Measurements from ENCODE around the gene PDIA5.

PDIA5 gene

DNA sequence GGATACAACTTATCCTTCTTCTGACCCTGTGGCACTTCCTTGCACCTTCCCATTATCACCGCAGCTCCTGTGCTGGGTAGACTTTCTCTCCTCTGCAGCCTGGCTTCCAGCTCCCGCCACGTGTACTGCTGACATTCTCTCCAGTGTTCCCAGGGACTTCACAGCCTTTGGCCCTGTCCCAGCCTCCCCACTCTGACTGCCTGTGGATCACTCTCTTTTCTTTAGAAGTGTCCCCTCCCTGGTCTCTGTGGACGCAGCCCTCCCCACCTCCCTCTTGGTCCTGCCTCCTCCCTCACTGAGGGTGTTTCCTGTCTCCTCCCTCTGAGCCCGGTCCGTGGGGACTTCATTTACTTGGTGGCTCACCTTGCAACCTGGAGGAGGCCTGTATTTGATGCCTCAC lies 17.4 kb downstream of the PDIA5 start:
- Histone ChIP-seq H3K9me3 (ENCODE audit: severe bottlenecking) (no peaks in the 10 kb centered on the region), H3K4me3 (ENCODE audit: low read depth, low read length) (no peak overlapping the region), H3K27me3 (ENCODE audit: insufficient read depth, low read depth, severe bottlenecking) (no peaks in the 10 kb centered on the region), H3K36me3 (peaks cover 11% of the 10 kb centered on the region), H3K27ac (peak overlapping the region; percentile 87)
- TF ChIP-seq, protein P1, sequence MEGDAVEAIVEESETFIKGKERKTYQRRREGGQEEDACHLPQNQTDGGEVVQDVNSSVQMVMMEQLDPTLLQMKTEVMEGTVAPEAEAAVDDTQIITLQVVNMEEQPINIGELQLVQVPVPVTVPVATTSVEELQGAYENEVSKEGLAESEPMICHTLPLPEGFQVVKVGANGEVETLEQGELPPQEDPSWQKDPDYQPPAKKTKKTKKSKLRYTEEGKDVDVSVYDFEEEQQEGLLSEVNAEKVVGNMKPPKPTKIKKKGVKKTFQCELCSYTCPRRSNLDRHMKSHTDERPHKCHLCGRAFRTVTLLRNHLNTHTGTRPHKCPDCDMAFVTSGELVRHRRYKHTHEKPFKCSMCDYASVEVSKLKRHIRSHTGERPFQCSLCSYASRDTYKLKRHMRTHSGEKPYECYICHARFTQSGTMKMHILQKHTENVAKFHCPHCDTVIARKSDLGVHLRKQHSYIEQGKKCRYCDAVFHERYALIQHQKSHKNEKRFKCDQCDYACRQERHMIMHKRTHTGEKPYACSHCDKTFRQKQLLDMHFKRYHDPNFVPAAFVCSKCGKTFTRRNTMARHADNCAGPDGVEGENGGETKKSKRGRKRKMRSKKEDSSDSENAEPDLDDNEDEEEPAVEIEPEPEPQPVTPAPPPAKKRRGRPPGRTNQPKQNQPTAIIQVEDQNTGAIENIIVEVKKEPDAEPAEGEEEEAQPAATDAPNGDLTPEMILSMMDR (IDR thresholded peaks at IDR 0.05; ENCODE audit: low read depth, low read length) = no peak
- no peak for DNase-seq

DNA sequence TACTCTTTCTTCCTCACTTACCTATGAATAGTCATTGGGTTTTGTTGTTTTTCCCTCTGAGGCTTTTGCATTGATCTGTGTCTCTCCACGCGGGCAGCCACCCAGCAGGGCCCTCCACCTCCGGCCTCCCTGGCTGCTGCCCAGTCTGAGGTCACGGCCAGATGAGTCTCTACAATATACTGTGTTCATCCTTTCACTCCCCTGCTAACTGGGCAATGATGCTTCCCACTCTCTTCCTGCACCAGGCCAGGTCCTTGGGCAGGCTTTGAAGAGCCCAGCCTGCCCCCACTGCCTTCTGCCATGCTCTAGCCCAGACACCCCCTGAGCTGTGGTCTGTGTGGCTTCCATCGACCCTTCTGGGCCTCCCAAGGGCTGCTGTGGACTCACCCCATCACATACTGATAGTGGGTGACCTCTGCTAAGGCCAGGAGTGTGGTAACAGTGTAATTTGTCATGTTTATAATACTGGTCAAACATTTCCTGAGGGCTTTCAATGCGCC lies 18.0 kb downstream of the PDIA5 start:
- no peak for DNase-seq
- no peak overlapping the region for H3K4me3 ChIP-seq (ENCODE audit: low read depth, low read length)
- no peaks in the 10 kb centered on the region for H3K9me3 ChIP-seq (ENCODE audit: severe bottlenecking)
- TF ChIP-seq, protein P1 (IDR thresholded peaks at IDR 0.05; ENCODE audit: low read depth, low read length) = no peak
- no peaks in the 10 kb centered on the region for H3K27me3 ChIP-seq (ENCODE audit: insufficient read depth, low read depth, severe bottlenecking)
- peak overlapping the region; percentile 87 for H3K27ac ChIP-seq
- H3K36me3 ChIP-seq = peaks cover 17% of the 10 kb centered on the region

DNA sequence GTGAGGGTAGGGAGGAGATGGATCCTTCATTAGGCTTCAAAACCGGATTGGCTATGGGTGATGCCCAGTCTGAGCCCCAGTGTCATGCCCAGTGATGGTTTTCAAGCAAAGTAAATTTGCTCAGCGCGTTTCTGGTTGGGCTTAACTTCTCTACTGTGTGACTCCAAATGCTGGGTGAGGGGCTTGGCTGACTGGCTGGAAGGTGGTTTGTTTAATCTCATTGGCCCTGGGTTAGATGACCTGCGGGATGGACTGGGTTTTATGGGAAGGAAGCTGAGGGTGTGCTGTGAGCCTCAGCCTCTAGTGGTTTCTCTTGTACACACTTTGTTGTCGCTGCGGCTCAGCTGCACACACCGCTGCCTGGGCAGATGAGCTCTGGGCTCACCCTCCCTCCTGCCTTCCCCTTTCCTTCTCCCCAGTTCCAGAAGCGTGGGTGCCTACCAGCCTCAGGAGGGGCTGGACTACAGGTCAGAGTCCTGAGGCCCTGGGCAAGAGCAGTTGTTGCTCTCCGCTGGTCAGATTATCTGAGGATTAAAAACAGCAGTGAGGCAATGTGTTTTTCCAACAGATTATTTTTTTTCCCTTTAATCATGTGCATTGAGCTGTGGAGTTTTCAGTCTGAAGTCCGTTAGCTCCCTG lies 18.6 kb downstream of the PDIA5 start:
- H3K4me3 ChIP-seq (ENCODE audit: low read depth, low read length) = peak overlapping the region; percentile 11
- DNase-seq = peak; percentile 86
- H3K36me3 ChIP-seq = peaks cover 20% of the 10 kb centered on the region
- no peaks in the 10 kb centered on the region for H3K9me3 ChIP-seq (ENCODE audit: severe bottlenecking)
- no peaks in the 10 kb centered on the region for H3K27me3 ChIP-seq (ENCODE audit: insufficient read depth, low read depth, severe bottlenecking)
- H3K27ac ChIP-seq = peak overlapping the region; percentile 87
- TF ChIP-seq, protein P1 (IDR thresholded peaks at IDR 0.05; ENCODE audit: low read depth, low read length) = 0 out of 2 replicates have a peak, but pooled peaks have one; percentile 4

DNA sequence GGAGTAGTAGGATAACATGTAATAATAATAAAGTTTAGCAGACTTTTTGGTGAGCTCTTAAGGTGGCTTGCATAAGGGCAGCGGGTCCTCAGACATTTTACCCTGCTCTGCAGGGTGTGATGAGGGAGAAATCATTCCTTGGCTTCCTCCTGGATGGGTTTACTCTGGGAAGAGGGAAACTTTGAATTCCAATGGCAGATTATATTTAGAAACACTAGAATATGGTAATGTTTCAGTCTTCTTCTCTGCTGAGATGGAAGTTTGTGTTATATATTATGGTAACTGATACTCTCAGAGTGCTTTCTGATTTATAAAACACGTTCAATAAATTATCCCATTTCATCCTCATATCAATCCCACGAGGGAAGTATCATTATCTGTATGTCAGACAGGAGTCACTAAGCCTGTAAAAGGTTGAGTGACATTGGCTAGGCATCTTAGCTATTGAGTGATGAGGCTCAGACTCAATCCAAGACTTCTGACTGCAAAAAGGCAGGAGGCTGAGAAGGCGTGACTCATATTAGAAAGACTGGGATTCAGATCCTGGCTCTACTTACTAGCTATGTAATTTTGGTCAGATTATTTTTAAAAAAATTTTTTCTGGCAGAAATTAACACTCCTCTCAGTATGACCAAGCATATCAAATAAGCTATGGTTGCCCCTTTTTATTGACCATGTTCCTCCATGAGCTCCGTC lies 19.3 kb downstream of the PDIA5 start:
- peak overlapping the region; percentile 87 for H3K27ac ChIP-seq
- H3K36me3 ChIP-seq = peaks cover 18% of the 10 kb centered on the region
- H3K4me3 ChIP-seq (ENCODE audit: low read depth, low read length) = peak overlapping the region; percentile 11
- DNase-seq = no peak
- no peaks in the 10 kb centered on the region for H3K9me3 ChIP-seq (ENCODE audit: severe bottlenecking)
- no peaks in the 10 kb centered on the region for H3K27me3 ChIP-seq (ENCODE audit: insufficient read depth, low read depth, severe bottlenecking)
- TF ChIP-seq, protein P1 (IDR thresholded peaks at IDR 0.05; ENCODE audit: low read depth, low read length) = no peak

DNA sequence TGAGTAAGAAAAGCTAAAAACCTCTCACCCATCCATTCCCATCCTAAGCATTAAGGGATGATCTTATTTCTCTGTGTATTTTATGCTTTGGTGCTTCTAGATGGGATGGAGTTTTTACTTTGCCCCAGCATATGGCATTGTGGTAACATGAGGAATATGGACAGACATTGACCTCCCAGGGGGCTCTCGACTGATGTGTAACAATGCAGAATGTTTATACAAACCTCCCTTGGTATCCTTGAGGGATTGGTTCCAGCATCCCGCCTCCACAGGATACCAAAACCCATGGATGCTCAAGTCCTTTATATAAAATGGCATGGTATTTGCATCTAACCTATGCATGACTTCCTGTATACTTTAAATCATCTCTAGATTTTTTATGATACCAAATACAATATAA lies 21.6 kb downstream of the PDIA5 start:
- no peaks in the 10 kb centered on the region for H3K9me3 ChIP-seq (ENCODE audit: severe bottlenecking)
- no peak overlapping the region for H3K4me3 ChIP-seq (ENCODE audit: low read depth, low read length)
- peak overlapping the region; percentile 87; the same call in 1 of the 2 replicates for H3K27ac ChIP-seq
- no peaks in the 10 kb centered on the region for H3K27me3 ChIP-seq (ENCODE audit: insufficient read depth, low read depth, severe bottlenecking)
- TF ChIP-seq, protein P1 (IDR thresholded peaks at IDR 0.05; ENCODE audit: low read depth, low read length) = no peak
- no peak for DNase-seq
- H3K36me3 ChIP-seq = peaks cover 41% of the 10 kb centered on the region

Measured in WERI-Rb-1 (cell line).